Measurements from ENCODE around the gene NOB1.
A peak's percentile ranks its signal among the peaks of the same experiment; 100 is the strongest.

Gene NOB1

DNA sequence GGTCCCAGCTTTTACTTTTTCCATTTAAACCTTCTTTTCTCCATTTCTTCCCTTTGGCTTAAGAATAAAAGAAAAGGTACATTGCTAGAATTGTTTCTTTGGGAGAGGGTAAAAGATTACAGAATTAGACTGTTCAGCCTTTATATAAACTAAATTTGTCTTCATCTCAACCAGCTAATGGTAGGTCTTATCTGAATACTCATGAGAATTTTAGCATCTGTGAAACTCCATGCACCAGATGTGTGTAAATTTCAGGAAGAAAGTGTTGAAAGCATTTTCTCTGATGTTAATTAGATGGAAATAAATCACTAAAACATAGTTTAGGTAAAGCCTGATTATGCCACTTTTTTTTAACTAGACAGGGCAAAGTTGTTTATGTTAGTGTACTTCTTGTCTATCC, 53.3 kb downstream of the NOB1 start:
- no peak for DNase-seq (ENCODE audit: low read depth)
- H3K4me3 ChIP-seq (replicated peaks; ENCODE audit: low read depth, low read length), result no peak overlapping the region
- TF ChIP-seq, protein P1, sequence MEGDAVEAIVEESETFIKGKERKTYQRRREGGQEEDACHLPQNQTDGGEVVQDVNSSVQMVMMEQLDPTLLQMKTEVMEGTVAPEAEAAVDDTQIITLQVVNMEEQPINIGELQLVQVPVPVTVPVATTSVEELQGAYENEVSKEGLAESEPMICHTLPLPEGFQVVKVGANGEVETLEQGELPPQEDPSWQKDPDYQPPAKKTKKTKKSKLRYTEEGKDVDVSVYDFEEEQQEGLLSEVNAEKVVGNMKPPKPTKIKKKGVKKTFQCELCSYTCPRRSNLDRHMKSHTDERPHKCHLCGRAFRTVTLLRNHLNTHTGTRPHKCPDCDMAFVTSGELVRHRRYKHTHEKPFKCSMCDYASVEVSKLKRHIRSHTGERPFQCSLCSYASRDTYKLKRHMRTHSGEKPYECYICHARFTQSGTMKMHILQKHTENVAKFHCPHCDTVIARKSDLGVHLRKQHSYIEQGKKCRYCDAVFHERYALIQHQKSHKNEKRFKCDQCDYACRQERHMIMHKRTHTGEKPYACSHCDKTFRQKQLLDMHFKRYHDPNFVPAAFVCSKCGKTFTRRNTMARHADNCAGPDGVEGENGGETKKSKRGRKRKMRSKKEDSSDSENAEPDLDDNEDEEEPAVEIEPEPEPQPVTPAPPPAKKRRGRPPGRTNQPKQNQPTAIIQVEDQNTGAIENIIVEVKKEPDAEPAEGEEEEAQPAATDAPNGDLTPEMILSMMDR (IDR thresholded peaks at IDR 0.05; ENCODE audit: low read length, missing control alignments), result no peak

DNA sequence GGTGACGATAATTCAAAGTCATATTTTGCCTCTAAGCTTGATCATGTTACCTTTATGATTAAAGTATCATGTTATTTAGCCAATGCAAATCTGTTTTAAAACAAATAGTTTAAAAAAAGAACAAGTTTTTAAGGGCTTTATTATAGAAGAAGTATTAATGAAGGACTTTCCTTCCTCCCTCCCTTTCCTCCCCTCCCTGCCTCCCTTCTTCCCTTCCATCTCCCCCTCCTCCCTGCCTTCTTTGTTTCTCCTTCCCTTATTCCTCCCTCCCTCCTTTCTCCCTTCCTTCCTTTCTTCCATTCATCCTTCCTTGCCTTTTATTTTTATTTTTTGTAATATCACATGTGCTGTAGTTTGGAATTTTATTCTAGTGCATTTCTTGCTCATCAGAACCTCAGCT, 54.8 kb downstream of the NOB1 start:
- no peak for DNase-seq (ENCODE audit: low read depth)
- H3K4me3 ChIP-seq (replicated peaks; ENCODE audit: low read depth, low read length), result no peak overlapping the region
- TF ChIP-seq, protein P1 (IDR thresholded peaks at IDR 0.05; ENCODE audit: low read length, missing control alignments), result no peak

DNA sequence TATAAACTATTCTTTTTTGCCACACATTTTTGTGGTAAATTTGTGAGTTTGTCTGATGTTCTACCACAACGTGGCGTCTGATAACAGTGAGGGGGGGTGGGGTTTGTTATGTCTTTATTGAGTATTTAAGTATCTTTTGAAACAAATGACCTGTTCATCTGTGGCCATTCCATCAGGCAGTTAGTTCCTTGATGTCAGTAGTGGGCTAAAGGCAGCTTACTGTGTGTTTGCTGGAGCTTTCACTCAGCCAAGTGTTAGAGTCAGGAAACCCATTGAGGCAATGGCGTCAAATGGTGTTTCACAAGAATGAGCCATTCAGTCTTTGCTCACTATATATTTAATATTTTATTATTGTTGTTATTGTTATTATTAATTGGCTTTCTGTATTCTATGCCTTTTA, 56.3 kb downstream of the NOB1 start:
- TF ChIP-seq, protein P1 (IDR thresholded peaks at IDR 0.05; ENCODE audit: low read length, missing control alignments), result no peak
- DNase-seq (ENCODE audit: low read depth), result no peak

DNA sequence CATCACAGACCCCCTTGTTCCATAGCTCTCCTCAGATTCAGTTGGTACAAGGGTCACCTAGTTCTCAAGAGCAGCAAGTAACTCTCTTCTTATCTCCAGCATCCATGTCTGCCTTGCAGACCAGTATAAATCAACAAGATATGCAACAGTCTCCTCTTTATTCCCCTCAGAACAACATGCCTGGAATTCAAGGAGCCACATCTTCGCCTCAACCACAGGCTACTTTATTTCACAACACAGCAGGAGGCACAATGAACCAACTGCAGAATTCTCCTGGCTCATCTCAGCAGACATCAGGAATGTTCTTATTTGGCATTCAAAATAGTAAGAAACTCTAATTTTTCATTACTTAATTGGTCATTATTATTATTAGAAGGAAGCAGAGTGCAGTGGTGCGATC, 60.8 kb downstream of the NOB1 start:
- no peak for DNase-seq (ENCODE audit: low read depth)
- no peak overlapping the region for H3K4me3 ChIP-seq (replicated peaks; ENCODE audit: low read depth, low read length)
- TF ChIP-seq, protein P1 (IDR thresholded peaks at IDR 0.05; ENCODE audit: low read length, missing control alignments), result no peak

More for the DNA sequence above, 56.3 kb downstream of the NOB1 start:
- no peak overlapping the region for H3K4me3 ChIP-seq (replicated peaks; ENCODE audit: low read depth, low read length)

DNA sequence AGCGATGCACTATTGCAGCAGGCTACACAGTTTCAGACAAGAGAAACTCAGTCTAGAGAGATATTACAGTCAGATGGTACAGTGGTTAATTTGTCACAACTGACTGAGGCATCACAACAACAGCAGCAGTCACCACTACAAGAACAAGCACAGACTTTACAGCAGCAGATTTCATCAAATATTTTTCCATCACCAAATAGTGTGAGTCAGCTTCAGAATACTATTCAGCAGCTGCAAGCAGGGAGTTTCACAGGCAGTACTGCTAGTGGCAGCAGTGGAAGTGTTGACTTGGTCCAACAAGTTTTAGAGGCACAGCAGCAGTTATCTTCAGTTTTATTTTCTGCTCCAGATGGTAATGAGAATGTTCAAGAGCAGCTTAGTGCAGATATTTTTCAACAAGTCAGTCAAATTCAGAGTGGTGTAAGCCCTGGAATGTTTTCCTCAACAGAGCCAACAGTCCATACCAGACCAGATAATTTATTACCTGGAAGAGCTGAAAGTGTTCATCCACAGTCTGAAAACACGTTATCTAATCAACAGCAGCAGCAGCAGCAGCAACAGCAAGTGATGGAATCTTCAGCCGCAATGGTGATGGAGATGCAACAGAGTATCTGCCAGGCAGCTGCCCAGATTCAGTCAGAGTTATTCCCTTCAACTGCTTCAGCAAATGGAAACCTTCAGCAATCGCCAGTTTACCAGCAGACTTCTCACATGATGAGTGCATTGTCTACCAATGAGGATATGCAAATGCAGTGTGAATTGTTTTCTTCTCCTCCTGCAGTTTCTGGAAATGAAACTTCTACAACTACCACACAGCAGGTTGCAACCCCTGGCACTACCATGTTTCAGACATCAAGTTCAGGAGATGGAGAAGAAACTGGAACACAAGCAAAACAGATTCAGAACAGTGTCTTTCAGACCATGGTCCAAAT, 62.5 kb downstream of the NOB1 start:
- no peak overlapping the region for H3K4me3 ChIP-seq (replicated peaks; ENCODE audit: low read depth, low read length)
- TF ChIP-seq, protein P1 (IDR thresholded peaks at IDR 0.05; ENCODE audit: low read length, missing control alignments), result no peak
- peak; percentile 29 for DNase-seq (ENCODE audit: low read depth)

Measured in fibroblast of pulmonary artery (primary cell).